H1 (cell line): ENCODE data around the gene CCNI2. TPM values are rescaled to one million over a fixed set of nuclear protein-coding genes. Genes with fewer than 3 reads are reported as not detected.

Source experiments
- CTCF ChIA-PET: fragments of 300-600 bp; sonication (Branson Sonifier 250); formaldehyde crosslinking; loops from one replicate; lab custom pipeline; 2021; ENCODE audit not compliant: partially characterized antibody; lab: Charles Lee
- POLR2A ChIA-PET: fragments of 300-600 bp; sonication (Branson Sonifier 250); formaldehyde crosslinking; loops from one replicate; lab custom pipeline; 2021; ENCODE audit warnings: inconsistent platforms; ENCODE audit not compliant: partially characterized antibody; lab: Charles Lee
- DNase-seq, 2 experiments: peaks; one replicate each; pipeline versions ENCODE4 v3.0.0 to v3.0.0-alpha.2; 2010 to 2022; ENCODE audit warnings: low spot score in 2 of 2, low read depth in 1 of 2, mixed read lengths in 1 of 2
- FAIRE-seq: peaks from 2 replicates; lab custom pipeline; 2011; peaks lifted over from hg19 to GRCh38; lab: Jason Lieb, UNC
- H2AFZ ChIP-seq: 2 replicates; pipeline ENCODE4 v1.8.1; 2012; ENCODE audit warnings: low read length, inconsistent platforms
- H2AK5ac ChIP-seq: 2 replicates; pipeline ENCODE4 v1.6.1; 2013; ENCODE audit warnings: low read depth, low read length
- H2BK120ac ChIP-seq: replicated peaks from 2 replicates; pipeline ENCODE3; 2013; ENCODE audit warnings: low read depth, low read length, inconsistent platforms
- H2BK12ac ChIP-seq: 2 replicates; pipeline ENCODE4 v1.6.1; 2013; ENCODE audit warnings: low read depth, low read length
- H2BK15ac ChIP-seq: 2 replicates; pipeline ENCODE4 v1.6.1; 2013; ENCODE audit warnings: low read length
- H2BK20ac ChIP-seq: 2 replicates; pipeline ENCODE4 v1.6.1; 2013; ENCODE audit warnings: low read length
- H2BK5ac ChIP-seq: 2 replicates; pipeline ENCODE4 v1.6.1; 2013; ENCODE audit warnings: low read depth, low read length
- H3K14ac ChIP-seq: 2 replicates; pipeline ENCODE4 v1.6.1; 2013; ENCODE audit warnings: inconsistent platforms; ENCODE audit not compliant: insufficient read length
- H3K18ac ChIP-seq: 2 replicates; pipeline ENCODE4 v1.6.1; 2013; ENCODE audit warnings: low read length; ENCODE audit errors: extremely low read depth
- H3K23ac ChIP-seq: 2 replicates; pipeline ENCODE4 v1.6.1; 2013; ENCODE audit warnings: inconsistent platforms; ENCODE audit not compliant: insufficient read length
- H3K23me2 ChIP-seq: 2 replicates; pipeline ENCODE4 v1.6.1; 2013; ENCODE audit warnings: low read depth, low read length
- H3K27ac ChIP-seq: 2 replicates; pipeline ENCODE4 v1.6.1; 2011; ENCODE audit warnings: low read depth, low read length, inconsistent platforms
- H3K27me3 ChIP-seq, 4 experiments: replicated peaks in 1 of 4; 1 replicate in 1 of 4; 2 replicates in 3 of 4; pipeline versions ENCODE4 v1.6.1 to v1.8.1; 2011 to 2013; ENCODE audit warnings: low read length in 3 of 4, mild to moderate bottlenecking in 3 of 4, inconsistent platforms in 2 of 4, mixed read lengths in 2 of 4, moderate library complexity in 1 of 4; ENCODE audit not compliant: control insufficient read depth in 3 of 4, insufficient read depth in 3 of 4; ENCODE audit errors: extremely low read depth in 1 of 4
- H3K36me3 ChIP-seq, 4 experiments: 2 replicates each; pipeline versions ENCODE4 v1.6.1 to v1.8.1; 2011 to 2013; ENCODE audit warnings: mild to moderate bottlenecking in 4 of 4, low read length in 3 of 4, moderate library complexity in 2 of 4, control low read depth in 1 of 4, inconsistent platforms in 1 of 4; ENCODE audit not compliant: insufficient read depth in 4 of 4, control insufficient read depth in 2 of 4
- H3K4ac ChIP-seq: replicated peaks from 2 replicates; pipeline ENCODE3; 2013; ENCODE audit warnings: low read length, low read depth, mixed read lengths, inconsistent platforms; ENCODE audit not compliant: insufficient read length
- H3K4me1 ChIP-seq, 4 experiments: replicated peaks in 1 of 4; 1 replicate in 1 of 4; 2 replicates in 3 of 4; pipeline versions ENCODE4 v1.6.1 to v1.8.1; 2011 to 2013; ENCODE audit warnings: low read length in 3 of 4, inconsistent platforms in 2 of 4, mixed read lengths in 1 of 4; ENCODE audit not compliant: insufficient read depth in 4 of 4, control insufficient read depth in 3 of 4
- H3K4me2 ChIP-seq, 2 experiments: 2 replicates each; pipeline versions ENCODE4 v1.6.1 to v1.8.1; 2011 to 2013; ENCODE audit warnings: low read depth in 2 of 2, low read length in 2 of 2, control low read depth in 1 of 2, inconsistent platforms in 1 of 2, mild to moderate bottlenecking in 1 of 2; ENCODE audit not compliant: insufficient read depth in 1 of 2
- H3K4me3 ChIP-seq, 4 experiments: fragments of 200-600, 300-600 bp in 1 of 4; sonication (generic), shearing (Covaris generic), sonication (Bioruptor Twin) in 1 of 4; 2 replicates each; pipeline versions ENCODE4 v1.5.1 to v1.8.1; 2011 to 2016; ENCODE audit warnings: low read length in 4 of 4, low read depth in 3 of 4, control low read depth in 2 of 4, inconsistent platforms in 2 of 4, mild to moderate bottlenecking in 2 of 4, mixed read lengths in 1 of 4, moderate library complexity in 1 of 4; ENCODE audit not compliant: insufficient read depth in 2 of 4; ENCODE audit errors: extremely low read depth in 1 of 4
- H3K56ac ChIP-seq: replicated peaks from 2 replicates; pipeline ENCODE3; 2013; ENCODE audit warnings: low read depth, mild to moderate bottlenecking, mixed read lengths, low read length, inconsistent platforms; ENCODE audit not compliant: insufficient read length
- H3K79me1 ChIP-seq: 2 replicates; pipeline ENCODE4 v1.6.1; 2013; ENCODE audit warnings: low read depth, low read length, control low read depth
- H3K79me2 ChIP-seq, 2 experiments: 2 replicates each; pipeline versions ENCODE4 v1.6.1 to v1.8.1; 2012 to 2013; ENCODE audit warnings: low read length in 2 of 2, mild to moderate bottlenecking in 2 of 2, inconsistent platforms in 1 of 2; ENCODE audit not compliant: insufficient read depth in 2 of 2, control insufficient read depth in 1 of 2
- H3K9ac ChIP-seq, 4 experiments: replicated peaks in 1 of 4; 1 replicate in 1 of 4; 2 replicates in 3 of 4; pipeline versions ENCODE4 v1.6.1 to v1.8.1; 2011 to 2013; ENCODE audit warnings: low read depth in 3 of 4, low read length in 3 of 4, control low read depth in 2 of 4, mild to moderate bottlenecking in 2 of 4, moderate library complexity in 2 of 4, inconsistent platforms in 1 of 4; ENCODE audit errors: extremely low read depth in 1 of 4
- H3K9me3 ChIP-seq, 2 experiments: 2 replicates each; pipeline versions ENCODE4 v1.6.1 to v1.8.1; 2012 to 2013; ENCODE audit warnings: mild to moderate bottlenecking in 2 of 2, moderate library complexity in 2 of 2, control low read depth in 1 of 2, inconsistent platforms in 1 of 2, low read depth in 1 of 2, low read length in 1 of 2, mixed read lengths in 1 of 2; ENCODE audit not compliant: insufficient read depth in 2 of 2
- H4K20me1 ChIP-seq, 2 experiments: replicated peaks in 1 of 2; 2 replicates each; pipeline versions ENCODE3 to v1.8.1; 2011 to 2013; ENCODE audit warnings: inconsistent platforms in 2 of 2, low read length in 2 of 2, mild to moderate bottlenecking in 1 of 2; ENCODE audit not compliant: insufficient read depth in 2 of 2, control insufficient read depth in 1 of 2
- H4K5ac ChIP-seq: 2 replicates; pipeline ENCODE4 v1.6.1; 2013; ENCODE audit warnings: low read length, low read depth, mixed read lengths, inconsistent platforms; ENCODE audit not compliant: insufficient read length
- H4K8ac ChIP-seq: 2 replicates; pipeline ENCODE4 v1.8.0; 2013; ENCODE audit warnings: mild to moderate bottlenecking, moderate library complexity, low read length, inconsistent platforms; ENCODE audit not compliant: insufficient read depth; ENCODE audit errors: extremely low read depth
- H4K91ac ChIP-seq: replicated peaks from 2 replicates; pipeline ENCODE3; 2013; ENCODE audit warnings: low read length, mixed read lengths, inconsistent platforms; ENCODE audit not compliant: insufficient read length
- ASH2L ChIP-seq: fragments of 200-600, 300-600 bp; sonication (generic); IDR thresholded peaks from one replicate; pipeline ENCODE4 v1.7.1; 2017; ENCODE audit warnings: low read length
- CBX8 ChIP-seq: fragments of 300-800, 300-1000 bp; sonication (generic); IDR thresholded peaks from 2 replicates; pipeline ENCODE4 v1.7.1; 2016; ENCODE audit warnings: low read depth, low read length, borderline replicate concordance
- CREB1 ChIP-seq: IDR thresholded peaks from 2 replicates; pipeline ENCODE4 v1.6.1; 2012; ENCODE audit warnings: inconsistent platforms
- FOSL1 ChIP-seq: IDR thresholded peaks from 2 replicates; pipeline ENCODE4 v1.6.1; 2011; ENCODE audit warnings: mild to moderate bottlenecking, low read depth, low read length, moderate library complexity; ENCODE audit not compliant: insufficient read depth
- JUN ChIP-seq: IDR thresholded peaks from 2 replicates; pipeline ENCODE4 v1.6.1; 2011; ENCODE audit warnings: low read depth, mild to moderate bottlenecking, improper control_type of control experiment, low read length
- JUND ChIP-seq: IDR thresholded peaks from 2 replicates; pipeline ENCODE4 v1.6.1; 2011; ENCODE audit warnings: mild to moderate bottlenecking, improper control_type of control experiment, low read length
- RBBP5 ChIP-seq: IDR thresholded peaks from 2 replicates; pipeline ENCODE4 v1.7.1; 2012; ENCODE audit warnings: low read depth, mild to moderate bottlenecking, inconsistent platforms, low read length, moderate library complexity, borderline replicate concordance
- SAP30 ChIP-seq: fragments of 300-600 bp; sonication (generic); IDR thresholded peaks from 2 replicates; pipeline ENCODE4 v1.7.1; 2012; ENCODE audit warnings: low read length, moderate library complexity, mild to moderate bottlenecking, inconsistent platforms; ENCODE audit not compliant: insufficient read depth, insufficient replicate concordance
- TEAD4 ChIP-seq: IDR thresholded peaks from 2 replicates; pipeline ENCODE4 v1.6.1; 2012; ENCODE audit warnings: low read depth, low read length, inconsistent platforms, mixed read lengths
- YY1 ChIP-seq: IDR thresholded peaks from 2 replicates; pipeline ENCODE4 v1.6.1; 2011; ENCODE audit warnings: low read depth, mild to moderate bottlenecking, low read length
- WGBS, 2 experiments: shearing (Covaris generic) in 1 of 2; methylation state at CpG; one replicate each; pipeline versions ENCODE4 v1.1.6 to v1.1.7; 2013 to 2015; ENCODE audit warnings: low lambda C conversion rate in 2 of 2, mixed read lengths in 2 of 2, inconsistent platforms in 1 of 2, low coverage in 1 of 2, missing lambda C conversion rate in 1 of 2; ENCODE audit not compliant: insufficient replicate concordance in 2 of 2, insufficient coverage in 1 of 2, insufficient read length in 1 of 2; ENCODE audit errors: extremely low coverage in 1 of 2, missing lambda C conversion rate in 1 of 2; 5-methylcytosine and 5-hydroxymethylcytosine counted together
- polyA plus RNA-seq, 7 experiments: library from polyadenylated mRNA; depleted of rRNA in 3 of 7; stranded (reverse) in 5 of 7; unstranded in 2 of 7; fragments of >200 nt in 5 of 7; fragments of 200-250 nt in 2 of 7; gene quantifications; 1 replicate in 5 of 7; 2 replicates in 1 of 7; 4 replicates in 1 of 7; pipeline versions ENCODE4 v1.2.1 to v1.2.3, GENCODE V29; 2011 to 2013; ENCODE audit warnings: missing spikeins in 2 of 7, mixed read lengths in 2 of 7
- total RNA-seq: library from RNA; stranded (reverse); fragmentation: NEBNext Ultra II Directional; extraction: Animal tissue kit (Norgen Biotek cat#: 25700); gene quantifications from 2 replicates; pipeline ENCODE4 v1.2.1, GENCODE V29; 2021
- TF ChIP-seq, protein P1 (sequence below): IDR thresholded peaks from 2 replicates; pipeline ENCODE4 v1.6.1; 2012; ENCODE audit warnings: low read length, inconsistent platforms

The CCNI2 gene
- total and polyA plus RNA-seq, 2 of the 8 experiments (the other 6 are each of a cell fraction or from before 2014, with no cell fraction given), result 1.3 to 1.4 TPM

GRCh38 chr5:132763181-132764036 lies 16.2 kb downstream of the CCNI2 start:
- Histone ChIP-seq H3K18ac (no peak overlapping the region), H2BK12ac (no peak overlapping the region), H3K4me2 (no peak overlapping the region), H3K23ac (no peak overlapping the region), H2BK15ac (no peak overlapping the region), H4K8ac (no peak overlapping the region), H3K27me3 (no peaks in the 10 kb centered on the region), H3K79me1 (peaks cover 2% of the 10 kb centered on the region; the same call in 1 of the 2 replicates), H2BK120ac (no peak overlapping the region), H3K4ac (no peak overlapping the region), H3K27ac (no peak overlapping the region), H3K4me1 (no peaks in the 10 kb centered on the region), H2BK20ac (no peak overlapping the region), H3K14ac (no peak overlapping the region), H3K9ac (no peak overlapping the region), H2AK5ac (no peak overlapping the region), H4K91ac (no peak overlapping the region), H2AFZ (no peak overlapping the region), H3K4me3 (no peak overlapping the region), H2BK5ac (no peak overlapping the region), H3K23me2 (no peaks in the 10 kb centered on the region), H3K36me3 (peaks cover 0 to 3% (median 0%) of the 10 kb centered on the region in 4 experiments; a peak in 3 of 8 replicates), H3K79me2 (no peaks in the 10 kb centered on the region), H3K56ac (no peak overlapping the region), H3K9me3 (no peaks in the 10 kb centered on the region), H4K20me1 (peaks cover 0 to 10% of the 10 kb centered on the region in 2 experiments), H4K5ac (no peak overlapping the region)
- WGBS, 2 experiments, result 91% methylated on average over 17 of the region's 17 CpGs; no CpG with 5 or more reads in 1 of the 2 experiments
- no peak for FAIRE-seq
- ChIA-PET CTCF (interaction anchor here (0.9 to 8.0 kb wide), 6 partner anchors 8 to 66 kb away, joined by 3 to 60 read pairs (median 6); partner anchors contain the start of genes CCNI2 and SEPTIN8), POLR2A (interaction anchor here (0.8 to 1.2 kb wide), 2 partner anchors 8 to 26 kb away, joined by 3 read pairs; no protein-coding TSS in a partner anchor)
- no peak for DNase-seq
- TF ChIP-seq YY1, result no peak
- TF ChIP-seq SAP30, result no peak
- TF ChIP-seq FOSL1, result no peak
- TF ChIP-seq, protein P1, sequence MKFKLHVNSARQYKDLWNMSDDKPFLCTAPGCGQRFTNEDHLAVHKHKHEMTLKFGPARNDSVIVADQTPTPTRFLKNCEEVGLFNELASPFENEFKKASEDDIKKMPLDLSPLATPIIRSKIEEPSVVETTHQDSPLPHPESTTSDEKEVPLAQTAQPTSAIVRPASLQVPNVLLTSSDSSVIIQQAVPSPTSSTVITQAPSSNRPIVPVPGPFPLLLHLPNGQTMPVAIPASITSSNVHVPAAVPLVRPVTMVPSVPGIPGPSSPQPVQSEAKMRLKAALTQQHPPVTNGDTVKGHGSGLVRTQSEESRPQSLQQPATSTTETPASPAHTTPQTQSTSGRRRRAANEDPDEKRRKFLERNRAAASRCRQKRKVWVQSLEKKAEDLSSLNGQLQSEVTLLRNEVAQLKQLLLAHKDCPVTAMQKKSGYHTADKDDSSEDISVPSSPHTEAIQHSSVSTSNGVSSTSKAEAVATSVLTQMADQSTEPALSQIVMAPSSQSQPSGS, result no peak
- TF ChIP-seq TEAD4, result no peak
- no peak for TF ChIP-seq CREB1
- no peak for TF ChIP-seq CBX8
- no peak for TF ChIP-seq JUND
- TF ChIP-seq ASH2L, result no peak
- no peak for TF ChIP-seq JUN
- TF ChIP-seq RBBP5, result no peak
